Measurements from ENCODE around the gene KIAA1549. TPM values are rescaled to one million over a fixed set of nuclear protein-coding genes. Genes with fewer than 3 reads are reported as not detected.

The KIAA1549 gene
- total and polyA plus RNA-seq, 2 donors (not counting 1 experiment from before 2014, with no cell fraction given): under 0.01 to 0.52 TPM

DNA sequence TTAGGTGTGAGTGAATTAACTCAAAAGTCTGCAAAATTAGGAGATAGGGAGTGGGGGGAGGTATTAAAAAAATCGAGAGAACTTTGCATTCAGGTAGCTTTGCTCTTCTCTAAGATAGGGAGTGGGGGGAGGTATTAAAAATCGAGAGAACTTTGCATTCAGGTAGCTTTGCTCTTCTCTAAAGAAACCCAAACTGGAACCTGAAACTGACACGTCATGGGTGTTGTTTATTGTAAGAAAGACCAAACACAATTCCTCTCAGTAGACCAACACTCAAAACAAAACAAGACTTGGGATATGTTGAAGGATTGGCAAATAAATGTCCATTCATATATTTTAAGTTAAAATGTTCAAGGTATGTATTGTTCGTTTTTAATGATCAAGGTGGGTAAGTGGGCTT, 87.9 kb downstream of the KIAA1549 start:
- no peaks in the 10 kb centered on the region for H3K4me1 ChIP-seq (ENCODE audit: control insufficient read depth in 2 of 2, insufficient read depth in 2 of 2, low read length in 2 of 2)
- CTCF ChIA-PET: no interaction called here
- H3K79me2 ChIP-seq (ENCODE audit: control insufficient read depth, insufficient read depth, low read length): no peaks in the 10 kb centered on the region
- no peaks in the 10 kb centered on the region for H3K4me1 Mint-ChIP-seq
- no peak overlapping the region for H3K4me2 ChIP-seq (replicated peaks; ENCODE audit: low read depth, low read length, poor library complexity, severe bottlenecking)
- DNase-seq: no peak
- H3K27ac Mint-ChIP-seq: no peak overlapping the region
- H3K27me3 ChIP-seq (replicated peaks in 1 of 4; ENCODE audit: control extremely low read depth in 1 of 4, control insufficient read depth in 3 of 4, insufficient read depth in 4 of 4, low read length in 3 of 4): no peaks in the 10 kb centered on the region
- no peak overlapping the region for H3K27ac ChIP-seq (ENCODE audit: low read length in 2 of 2)
- ATAC-seq (ENCODE audit: low read depth): no peak
- TF ChIP-seq, protein P1, sequence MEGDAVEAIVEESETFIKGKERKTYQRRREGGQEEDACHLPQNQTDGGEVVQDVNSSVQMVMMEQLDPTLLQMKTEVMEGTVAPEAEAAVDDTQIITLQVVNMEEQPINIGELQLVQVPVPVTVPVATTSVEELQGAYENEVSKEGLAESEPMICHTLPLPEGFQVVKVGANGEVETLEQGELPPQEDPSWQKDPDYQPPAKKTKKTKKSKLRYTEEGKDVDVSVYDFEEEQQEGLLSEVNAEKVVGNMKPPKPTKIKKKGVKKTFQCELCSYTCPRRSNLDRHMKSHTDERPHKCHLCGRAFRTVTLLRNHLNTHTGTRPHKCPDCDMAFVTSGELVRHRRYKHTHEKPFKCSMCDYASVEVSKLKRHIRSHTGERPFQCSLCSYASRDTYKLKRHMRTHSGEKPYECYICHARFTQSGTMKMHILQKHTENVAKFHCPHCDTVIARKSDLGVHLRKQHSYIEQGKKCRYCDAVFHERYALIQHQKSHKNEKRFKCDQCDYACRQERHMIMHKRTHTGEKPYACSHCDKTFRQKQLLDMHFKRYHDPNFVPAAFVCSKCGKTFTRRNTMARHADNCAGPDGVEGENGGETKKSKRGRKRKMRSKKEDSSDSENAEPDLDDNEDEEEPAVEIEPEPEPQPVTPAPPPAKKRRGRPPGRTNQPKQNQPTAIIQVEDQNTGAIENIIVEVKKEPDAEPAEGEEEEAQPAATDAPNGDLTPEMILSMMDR (IDR thresholded peaks at IDR 0.05): no peak
- TF ChIP-seq EZH2 (IDR thresholded peaks at IDR 0.05; ENCODE audit: borderline replicate concordance, insufficient read depth, low read depth, low read length, poor library complexity, severe bottlenecking): no peak
- H3K9me3 Mint-ChIP-seq (ENCODE audit: insufficient read depth): no peaks in the 10 kb centered on the region
- 60% methylated on average over 1 of the region's 4 CpGs for WGBS (ENCODE audit: insufficient coverage)
- peaks cover 15% of the 10 kb centered on the region for H3K27me3 Mint-ChIP-seq
- no peak overlapping the region for H3K4me3 ChIP-seq (ENCODE audit: control extremely low read depth in 1 of 5, extremely low read depth in 1 of 5, insufficient read depth in 1 of 5, low read depth in 2 of 5, low read length in 4 of 5)
- no peak overlapping the region for H3K4me3 Mint-ChIP-seq
- no peaks in the 10 kb centered on the region for H4K20me1 ChIP-seq (ENCODE audit: control insufficient read depth, insufficient read depth, low read length, poor library complexity, severe bottlenecking)
- no peak overlapping the region for H2AFZ ChIP-seq (ENCODE audit: insufficient read depth, low read depth, low read length, poor library complexity, severe bottlenecking)
- H3K9ac ChIP-seq (ENCODE audit: low read length): no peak overlapping the region
- POLR2A ChIA-PET: no interaction called here
- no peaks in the 10 kb centered on the region for H3K36me3 ChIP-seq (replicated peaks in 1 of 2; ENCODE audit: control extremely low read depth in 1 of 2, control insufficient read depth in 1 of 2, extremely low read depth in 1 of 2, insufficient read depth in 2 of 2, low read length in 1 of 2)
- no peaks in the 10 kb centered on the region for H3K9me3 ChIP-seq (ENCODE audit: control extremely low read depth in 1 of 3, control insufficient read depth in 2 of 3, insufficient read depth in 1 of 3, low read length in 2 of 3)
- intact Hi-C loops (cut with micrococcal nuclease): no loop called here

DNA sequence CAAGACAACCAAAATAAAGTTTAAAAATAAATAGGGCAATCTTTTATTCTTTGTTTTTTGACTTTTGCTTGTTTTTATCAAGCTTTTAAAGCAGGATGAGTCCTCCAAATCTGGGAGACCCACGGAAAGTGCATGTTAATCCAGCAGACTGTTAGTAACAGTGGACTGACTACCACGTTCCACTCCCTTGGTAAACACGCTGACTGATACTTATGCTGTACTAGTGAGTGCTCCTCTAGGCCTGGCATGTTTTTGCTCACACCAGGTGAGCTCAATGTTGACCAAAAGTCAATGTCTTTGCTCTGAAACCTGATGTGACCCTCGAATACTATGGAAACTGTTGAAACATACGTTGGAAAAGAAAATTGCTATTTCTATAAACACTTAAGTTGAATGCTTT, 88.4 kb downstream of the KIAA1549 start:
- H3K4me2 ChIP-seq (replicated peaks; ENCODE audit: low read depth, low read length, poor library complexity, severe bottlenecking): no peak overlapping the region
- Mint-ChIP-seq H3K4me3 (no peak overlapping the region), H3K4me1 (no peaks in the 10 kb centered on the region), H3K27me3 (peaks cover 15% of the 10 kb centered on the region), H3K27ac (no peak overlapping the region), H3K9me3 (ENCODE audit: insufficient read depth) (no peaks in the 10 kb centered on the region)
- no peak overlapping the region for H3K9ac ChIP-seq (ENCODE audit: low read length)
- H4K20me1 ChIP-seq (ENCODE audit: control insufficient read depth, insufficient read depth, low read length, poor library complexity, severe bottlenecking): no peaks in the 10 kb centered on the region
- H3K27me3 ChIP-seq (replicated peaks in 1 of 4; ENCODE audit: control extremely low read depth in 1 of 4, control insufficient read depth in 3 of 4, insufficient read depth in 4 of 4, low read length in 3 of 4): no peaks in the 10 kb centered on the region
- ChIA-PET CTCF (no interaction called here), POLR2A (no interaction called here)
- no peaks in the 10 kb centered on the region for H3K4me1 ChIP-seq (ENCODE audit: control insufficient read depth in 2 of 2, insufficient read depth in 2 of 2, low read length in 2 of 2)
- H3K4me3 ChIP-seq (ENCODE audit: control extremely low read depth in 1 of 5, extremely low read depth in 1 of 5, insufficient read depth in 1 of 5, low read depth in 2 of 5, low read length in 4 of 5): no peak overlapping the region
- no peak for ATAC-seq (ENCODE audit: low read depth)
- no peaks in the 10 kb centered on the region for H3K36me3 ChIP-seq (replicated peaks in 1 of 2; ENCODE audit: control extremely low read depth in 1 of 2, control insufficient read depth in 1 of 2, extremely low read depth in 1 of 2, insufficient read depth in 2 of 2, low read length in 1 of 2)
- H3K79me2 ChIP-seq (ENCODE audit: control insufficient read depth, insufficient read depth, low read length): no peaks in the 10 kb centered on the region
- H3K27ac ChIP-seq (ENCODE audit: low read length in 2 of 2): no peak overlapping the region
- no peaks in the 10 kb centered on the region for H3K9me3 ChIP-seq (ENCODE audit: control extremely low read depth in 1 of 3, control insufficient read depth in 2 of 3, insufficient read depth in 1 of 3, low read length in 2 of 3)
- WGBS (ENCODE audit: insufficient coverage): 97% methylated on average over 3 of the region's 5 CpGs
- TF ChIP-seq, protein P1 (IDR thresholded peaks at IDR 0.05): no peak
- no peak for TF ChIP-seq EZH2 (IDR thresholded peaks at IDR 0.05; ENCODE audit: borderline replicate concordance, insufficient read depth, low read depth, low read length, poor library complexity, severe bottlenecking)
- H2AFZ ChIP-seq (ENCODE audit: insufficient read depth, low read depth, low read length, poor library complexity, severe bottlenecking): no peak overlapping the region
- intact Hi-C loops (cut with micrococcal nuclease): no loop called here
- DNase-seq: no peak

All from B cell (primary cell).